GM19452 (cell line): ENCODE measurements around the gene NCOA3.
"Not testable (repeated sequence)": the region's sequence is repeated elsewhere in the genome, so short reads cannot be mapped to it uniquely, and the experiment has no call there.

ENCODE experiments used
- ATAC-seq: cut with Tn5 transposase; IDR thresholded peaks from one replicate; pipeline ENCODE4 v1.9.1; 2021; ENCODE audit not compliant: unreplicated experiment

NCOA3 gene

GRCh38 chr20:47468290-47469050 lies 33.2 kb upstream of the NCOA3 start:
- ATAC-seq: peak; percentile 65

GRCh38 chr20:47475419-47476044 lies 26.2 kb upstream of the NCOA3 start:
- no peak for ATAC-seq

GRCh38 chr20:47476452-47476851 lies 25.2 kb upstream of the NCOA3 start:
- no peak for ATAC-seq

- no peak for ATAC-seq
These were observed 22.6 kb upstream of the NCOA3 start for GRCh38 chr20:47479093-47479492.

- no peak for ATAC-seq
These were observed 22.2 kb upstream of the NCOA3 start for GRCh38 chr20:47479506-47479905.

- ATAC-seq: no peak
These were observed 21.4 kb upstream of the NCOA3 start for GRCh38 chr20:47480239-47480638.

- ATAC-seq: no peak
These were observed 21.0 kb upstream of the NCOA3 start for GRCh38 chr20:47480705-47481104.

- no peak for ATAC-seq
These were observed 20.1 kb upstream of the NCOA3 start for GRCh38 chr20:47481330-47482216.

- ATAC-seq: no peak
These were observed 19.0 kb upstream of the NCOA3 start for GRCh38 chr20:47482705-47483104.

GRCh38 chr20:47484303-47484702 lies 17.4 kb upstream of the NCOA3 start:
- ATAC-seq: no peak

- peak; percentile 70 for ATAC-seq
These were observed 14.3 kb upstream of the NCOA3 start for GRCh38 chr20:47487175-47487917.

GRCh38 chr20:47489448-47489872 lies 12.2 kb upstream of the NCOA3 start:
- no peak for ATAC-seq

GRCh38 chr20:47490795-47491194 lies 10.9 kb upstream of the NCOA3 start:
- no peak for ATAC-seq

GRCh38 chr20:47492284-47492683 lies 9.4 kb upstream of the NCOA3 start:
- ATAC-seq: no peak

- ATAC-seq: no peak
These were observed 8.3 kb upstream of the NCOA3 start for GRCh38 chr20:47493175-47493962.

- ATAC-seq: no peak
These were observed 7.8 kb upstream of the NCOA3 start for GRCh38 chr20:47493963-47494293.

- ATAC-seq: not testable (repeated sequence)
These were observed 7.1 kb upstream of the NCOA3 start for GRCh38 chr20:47494606-47495005.

GRCh38 chr20:47496118-47496517 lies 5.6 kb upstream of the NCOA3 start:
- ATAC-seq: no peak

GRCh38 chr20:47498606-47499005 lies 3.1 kb upstream of the NCOA3 start:
- no peak for ATAC-seq

GRCh38 chr20:47499053-47499452 lies 2.6 kb upstream of the NCOA3 start:
- no peak for ATAC-seq
